GM12872 (cell line): ENCODE results near the gene GNPDA1.
A peak's percentile ranks its signal among the peaks of the same experiment; 100 is the strongest.

Experiments
- TF ChIP-seq, protein P1 (sequence below): IDR thresholded peaks from 3 replicates; pipeline ENCODE4 v1.5.1; 2011; ENCODE audit warnings: low read depth, mild to moderate bottlenecking, low read length, moderate library complexity; ENCODE audit not compliant: insufficient read depth

GNPDA1 gene

DNA sequence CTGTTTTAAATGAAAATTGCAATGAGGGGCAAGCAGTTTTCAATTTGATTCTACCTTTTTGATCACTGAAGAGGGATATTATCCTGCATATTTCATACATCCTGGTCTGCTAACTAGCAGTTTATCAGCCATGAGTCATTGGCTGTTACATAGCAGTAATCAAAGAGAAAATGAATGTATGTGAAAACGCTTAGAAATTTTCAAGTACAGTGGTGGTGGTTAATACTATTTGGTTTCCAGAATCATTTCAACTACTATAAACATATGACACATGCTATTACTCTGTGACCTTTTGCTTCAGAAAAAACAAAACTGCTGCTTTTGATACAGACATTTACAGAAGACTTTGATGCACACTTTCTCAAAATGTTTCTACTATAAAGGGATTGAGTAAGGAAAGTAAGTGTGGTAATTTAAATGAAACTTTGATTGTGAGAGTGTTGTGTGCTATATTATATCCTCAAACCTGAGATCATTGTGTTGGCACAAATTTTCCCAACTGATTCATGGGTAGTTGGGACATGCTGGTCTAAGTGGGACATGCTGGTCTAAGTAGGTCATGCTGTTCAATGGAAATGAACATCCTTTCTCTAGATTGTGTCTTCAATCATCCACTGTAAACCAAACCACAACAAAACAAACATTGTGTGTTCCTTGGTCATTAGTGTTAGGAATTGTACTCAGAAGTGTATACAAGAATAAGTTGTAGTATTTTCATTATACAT is 38.8 kb downstream of the GNPDA1 start:
- TF ChIP-seq, protein P1, sequence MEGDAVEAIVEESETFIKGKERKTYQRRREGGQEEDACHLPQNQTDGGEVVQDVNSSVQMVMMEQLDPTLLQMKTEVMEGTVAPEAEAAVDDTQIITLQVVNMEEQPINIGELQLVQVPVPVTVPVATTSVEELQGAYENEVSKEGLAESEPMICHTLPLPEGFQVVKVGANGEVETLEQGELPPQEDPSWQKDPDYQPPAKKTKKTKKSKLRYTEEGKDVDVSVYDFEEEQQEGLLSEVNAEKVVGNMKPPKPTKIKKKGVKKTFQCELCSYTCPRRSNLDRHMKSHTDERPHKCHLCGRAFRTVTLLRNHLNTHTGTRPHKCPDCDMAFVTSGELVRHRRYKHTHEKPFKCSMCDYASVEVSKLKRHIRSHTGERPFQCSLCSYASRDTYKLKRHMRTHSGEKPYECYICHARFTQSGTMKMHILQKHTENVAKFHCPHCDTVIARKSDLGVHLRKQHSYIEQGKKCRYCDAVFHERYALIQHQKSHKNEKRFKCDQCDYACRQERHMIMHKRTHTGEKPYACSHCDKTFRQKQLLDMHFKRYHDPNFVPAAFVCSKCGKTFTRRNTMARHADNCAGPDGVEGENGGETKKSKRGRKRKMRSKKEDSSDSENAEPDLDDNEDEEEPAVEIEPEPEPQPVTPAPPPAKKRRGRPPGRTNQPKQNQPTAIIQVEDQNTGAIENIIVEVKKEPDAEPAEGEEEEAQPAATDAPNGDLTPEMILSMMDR: no peak

DNA sequence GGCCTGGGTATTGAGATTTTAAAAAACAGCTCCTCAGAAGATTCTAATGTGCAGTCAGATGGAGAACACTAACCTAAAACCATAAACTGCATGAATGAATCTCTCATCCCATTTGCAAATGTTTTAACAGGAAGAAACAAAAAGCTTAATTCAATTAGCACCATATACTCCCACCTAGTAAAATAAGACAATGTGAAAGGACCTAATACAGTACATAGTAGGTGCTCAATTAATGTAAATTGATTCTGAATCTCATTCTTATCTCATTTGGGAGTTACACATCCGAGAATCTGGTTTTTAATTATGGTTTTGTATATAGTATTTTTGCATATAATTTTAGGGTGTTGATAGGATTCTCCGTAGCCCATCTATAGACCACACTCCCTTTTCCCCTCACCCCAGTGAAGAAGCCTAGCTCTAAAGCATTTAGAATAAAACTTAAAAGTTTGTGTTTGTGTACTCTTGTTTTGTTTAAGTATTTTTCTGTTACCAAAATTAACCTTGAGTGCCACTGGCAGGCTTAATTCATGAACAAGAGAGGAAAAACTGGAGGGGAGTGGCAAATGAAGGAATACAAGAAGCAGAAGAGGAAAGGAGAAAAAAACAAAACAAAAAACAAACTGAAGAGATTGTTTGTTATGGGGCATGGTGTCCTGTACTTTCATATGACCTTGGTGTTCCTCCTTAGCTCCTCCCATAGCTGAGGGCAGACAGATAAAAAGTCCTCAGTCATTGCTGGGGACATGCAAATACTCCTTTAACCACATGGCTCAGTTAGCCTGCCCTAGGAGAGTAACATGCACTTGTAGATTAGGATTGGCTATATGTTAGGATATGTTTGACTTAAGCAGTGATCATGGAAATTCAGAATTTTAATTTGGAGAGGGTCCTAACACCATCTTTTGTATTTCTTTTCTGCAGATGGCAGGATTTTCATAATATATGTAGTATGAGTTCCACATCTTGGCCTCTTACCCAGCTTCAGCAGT is 42.8 kb downstream of the GNPDA1 start:
- TF ChIP-seq, protein P1: no peak

DNA sequence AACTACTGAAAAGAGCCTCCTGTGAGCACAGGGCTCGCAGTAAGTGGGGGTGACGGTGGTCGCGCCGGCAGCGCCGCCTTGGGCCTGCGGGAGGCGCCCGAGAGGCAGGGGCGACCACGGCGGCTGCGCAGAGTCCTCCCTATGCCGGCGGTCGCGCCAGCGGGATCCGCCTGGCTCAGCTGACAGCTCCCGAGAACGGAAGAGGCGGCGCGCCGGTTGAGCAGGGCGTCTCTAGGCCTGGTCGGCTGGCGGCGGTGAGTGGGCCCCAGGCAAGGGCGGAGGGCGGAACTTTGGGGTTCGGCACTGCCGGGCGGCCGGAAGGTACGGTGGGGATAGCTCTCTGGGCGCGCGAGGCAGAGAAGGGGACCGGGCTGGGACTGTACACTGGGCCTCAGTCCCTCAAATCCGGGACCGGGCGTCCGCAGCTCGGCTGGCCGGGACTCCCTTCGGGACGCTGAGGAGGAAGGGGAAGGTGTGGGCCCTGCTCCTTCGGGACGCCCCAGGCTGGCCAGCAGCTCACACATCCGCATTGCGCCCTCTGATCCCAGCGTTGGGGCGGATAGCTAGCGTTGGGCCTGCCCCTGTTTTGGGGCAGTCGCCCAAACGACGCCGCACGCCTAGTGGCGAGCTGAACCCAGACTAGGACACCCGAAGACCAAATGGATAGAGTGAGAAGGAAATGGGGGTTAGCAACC is 43.8 kb downstream of the GNPDA1 start, which contains the start of gene RNF14:
TSS of gene RNF14 (plus strand) at position 192 of the 695 bp plus-strand sequence. CDS start 4,484 bp downstream, outside the sequence.
- TF ChIP-seq, protein P1: peak; percentile 93

DNA sequence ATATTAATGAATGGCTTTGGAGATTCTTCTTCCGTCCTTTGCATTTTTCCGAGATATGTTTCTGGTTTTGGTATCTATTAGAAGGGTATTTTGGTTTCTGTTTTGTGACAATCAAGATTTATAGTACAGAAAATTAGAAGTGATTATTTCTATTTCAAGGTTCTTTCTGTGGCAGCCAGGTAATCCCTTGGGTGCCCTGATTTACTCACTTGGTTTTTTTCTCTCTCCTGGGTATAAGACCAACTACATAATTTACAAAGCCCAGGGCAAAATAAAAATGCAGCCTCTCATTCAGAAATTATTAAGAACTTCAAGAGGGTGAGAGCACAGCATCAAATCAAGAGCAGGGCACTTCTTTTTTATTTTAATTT is 45.9 kb downstream of the GNPDA1 start:
- TF ChIP-seq, protein P1: no peak

DNA sequence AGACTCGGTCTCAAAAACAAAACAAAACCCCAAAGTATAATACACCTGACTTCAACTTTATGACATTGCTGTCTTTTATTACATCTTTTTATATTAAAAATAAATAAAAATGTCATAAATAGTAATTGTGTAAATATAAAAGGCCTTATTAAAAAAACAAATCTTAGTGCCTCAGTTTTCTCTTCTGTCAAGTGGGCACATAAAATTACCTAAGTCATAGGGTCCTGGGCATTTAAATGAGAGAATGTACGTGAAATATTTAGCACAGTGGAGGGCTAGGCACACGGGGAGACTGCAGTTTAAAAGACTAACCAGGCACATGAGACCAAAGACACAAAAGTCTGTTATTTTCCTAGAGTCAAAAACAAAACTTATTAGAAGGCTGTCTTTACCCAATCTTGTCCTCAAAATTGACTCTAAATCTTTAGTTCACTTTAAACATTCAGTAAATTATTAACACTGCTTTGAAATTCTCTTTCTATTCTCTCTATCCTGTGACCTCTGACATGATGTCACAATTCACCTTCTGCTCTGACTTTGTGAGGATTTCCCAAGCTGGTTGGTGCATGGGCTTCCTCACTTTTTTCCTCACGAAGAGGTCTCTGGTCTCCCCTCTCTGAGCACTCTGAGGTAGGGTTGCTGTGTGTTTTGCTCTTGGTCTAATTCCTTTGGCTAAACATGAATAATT is 46.4 kb downstream of the GNPDA1 start:
- TF ChIP-seq, protein P1: no peak

DNA sequence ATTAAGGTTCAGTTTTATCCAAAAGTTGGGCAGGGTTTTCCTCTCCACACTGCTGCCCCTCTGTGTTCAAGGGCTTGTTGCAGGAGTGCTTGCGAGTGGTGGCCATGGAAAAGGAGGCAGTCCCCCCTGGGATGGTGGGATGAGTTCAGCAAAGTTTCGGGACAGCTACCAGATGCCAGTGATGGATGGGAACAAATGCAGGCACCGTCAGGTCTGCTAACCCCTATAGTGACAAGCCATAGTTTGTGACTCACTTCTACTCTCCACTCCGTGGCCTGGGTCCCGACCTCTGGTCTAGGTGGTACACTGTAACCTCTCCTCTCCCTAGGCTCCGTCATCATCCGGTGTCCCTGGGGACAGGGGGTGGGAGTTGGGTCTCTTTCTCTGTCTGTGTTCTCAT is 47.8 kb downstream of the GNPDA1 start:
- TF ChIP-seq, protein P1: no peak

DNA sequence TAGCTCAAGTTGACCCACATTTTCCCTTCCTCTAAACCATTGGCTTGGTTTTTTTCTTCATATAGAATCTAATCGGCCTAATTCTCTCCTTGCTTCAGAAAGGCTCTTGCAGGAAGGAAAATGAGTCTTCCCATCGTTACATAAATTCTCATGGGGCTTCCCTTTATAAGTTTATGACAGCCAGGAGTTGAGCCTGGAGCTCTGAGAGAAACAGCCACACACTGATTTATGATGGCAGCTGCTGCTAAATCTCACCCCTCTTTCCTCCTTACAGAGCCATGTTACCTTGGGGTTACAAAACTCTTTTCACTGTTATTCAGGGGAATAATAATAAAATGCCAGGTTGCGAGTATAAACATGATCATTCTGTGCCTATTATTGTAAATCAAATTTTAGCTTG is 49.1 kb downstream of the GNPDA1 start:
- TF ChIP-seq, protein P1: no peak
